Astrocyte of the cerebellum (primary cell): ENCODE results near the gene ESPN.

Experiments
- DNase-seq: peaks from one replicate; pipeline ENCODE4 v3.0.0-alpha.2; 2011; ENCODE audit warnings: low read depth
- H3K4me3 ChIP-seq: 2 replicates; pipeline ENCODE4 v1.5.1; 2011; ENCODE audit warnings: mild to moderate bottlenecking, low read depth, low read length, moderate library complexity
- CTCF ChIP-seq: IDR thresholded peaks from 2 replicates; pipeline ENCODE4 v1.5.1; 2012; ENCODE audit warnings: low read length, low read depth, moderate library complexity, mild to moderate bottlenecking; ENCODE audit errors: missing control alignments
- in situ Hi-C: cut with HindIII; loops from 2 replicates; pipeline ENCODE4 v1.10.0; 2017; ENCODE audit warnings: low sequenced_read_pairs

Gene ESPN

DNA sequence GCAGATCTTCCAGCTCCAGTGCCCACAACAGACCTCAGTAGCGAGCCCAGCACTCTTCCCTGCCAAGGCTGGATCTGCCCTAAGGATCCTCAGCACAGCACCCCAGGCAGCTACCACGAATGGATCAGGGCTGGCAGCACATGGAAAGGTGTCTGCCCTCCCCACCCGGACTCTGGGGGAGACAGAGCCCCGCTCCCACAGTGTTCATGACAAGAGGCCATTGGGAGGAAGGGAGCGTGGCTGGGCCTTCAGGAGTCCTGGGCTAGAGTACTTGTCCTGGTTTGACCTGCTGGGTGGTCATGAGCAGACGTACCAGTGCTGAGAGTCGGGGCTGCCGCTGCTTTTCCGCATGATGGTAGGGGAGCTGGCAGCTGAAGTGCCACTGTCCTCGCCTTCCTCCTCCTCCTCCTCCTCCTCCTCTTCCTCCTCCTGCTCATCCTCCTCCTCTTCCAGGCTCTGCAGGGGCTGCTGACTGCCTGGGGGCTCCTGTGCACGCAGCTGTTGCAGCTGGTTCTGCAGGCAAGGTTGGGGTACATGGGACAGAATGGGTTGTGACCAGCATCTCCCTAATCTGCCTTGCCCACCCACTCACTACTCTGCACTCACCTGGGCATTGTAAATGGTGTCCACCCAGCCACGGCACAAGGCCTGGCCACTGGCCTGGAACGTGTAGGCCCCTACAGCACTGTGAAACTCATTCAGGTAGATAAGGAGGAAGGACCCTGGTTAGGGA, 44.3 kb downstream of the ESPN start:
- DNase-seq: no peak
- H3K4me3 ChIP-seq: no peak overlapping the region
- in situ Hi-C loops: no loop called here
- TF ChIP-seq CTCF: no peak

DNA sequence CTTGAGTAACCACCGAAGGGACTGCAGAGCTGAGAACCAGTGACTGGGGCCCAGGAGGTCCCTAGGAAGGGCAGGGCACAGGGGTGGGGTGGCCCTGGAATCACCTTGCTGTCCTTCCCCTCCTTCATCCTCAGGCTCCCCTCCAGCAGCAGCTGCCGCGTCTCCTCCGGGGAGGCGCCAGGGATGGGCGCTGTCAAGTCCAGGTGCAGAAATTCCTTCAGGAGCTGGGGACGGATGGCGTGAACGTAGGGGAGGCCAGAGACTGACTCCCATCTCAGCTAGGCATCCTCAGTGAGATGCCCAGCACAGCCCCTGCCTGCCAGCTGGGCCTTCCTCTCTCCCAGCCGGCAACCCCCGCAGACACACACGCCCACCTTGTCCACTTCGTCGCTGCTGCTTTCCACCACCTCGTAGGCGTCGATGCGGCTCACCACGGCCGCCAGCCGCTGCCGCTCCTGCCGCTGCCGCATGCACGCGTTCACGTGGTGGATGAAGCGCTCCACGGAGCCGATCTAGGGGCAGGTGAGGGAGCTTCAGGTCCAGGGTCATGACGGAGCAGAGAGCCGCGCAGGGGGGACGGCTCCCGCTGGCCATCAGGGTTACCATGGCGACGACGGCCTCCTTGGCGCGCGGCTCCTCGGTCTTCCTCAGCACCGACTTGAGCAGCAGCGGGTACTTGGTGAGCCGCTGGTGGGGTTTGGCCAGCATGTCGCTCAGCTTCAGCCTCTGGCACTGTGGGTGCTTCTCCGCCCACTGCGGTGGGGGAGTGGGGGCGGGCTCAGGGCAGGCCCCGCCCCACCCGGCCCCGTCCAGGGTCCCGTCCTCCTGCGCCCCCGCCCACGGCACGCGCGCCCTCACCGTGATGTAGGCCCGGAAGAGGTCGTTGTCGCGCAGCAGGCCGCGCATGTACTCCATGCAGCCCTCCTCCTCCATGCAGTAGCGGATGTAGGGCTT, 45.8 kb downstream of the ESPN start:
- no peak overlapping the region for H3K4me3 ChIP-seq
- in situ Hi-C loops: no loop called here
- TF ChIP-seq CTCF: no peak
- no peak for DNase-seq

- TF ChIP-seq CTCF: no peak
- H3K4me3 ChIP-seq: no peak overlapping the region
Measured at GRCh38 chr1:6471086-6471969, 46.8 kb downstream of the ESPN start.

DNA sequence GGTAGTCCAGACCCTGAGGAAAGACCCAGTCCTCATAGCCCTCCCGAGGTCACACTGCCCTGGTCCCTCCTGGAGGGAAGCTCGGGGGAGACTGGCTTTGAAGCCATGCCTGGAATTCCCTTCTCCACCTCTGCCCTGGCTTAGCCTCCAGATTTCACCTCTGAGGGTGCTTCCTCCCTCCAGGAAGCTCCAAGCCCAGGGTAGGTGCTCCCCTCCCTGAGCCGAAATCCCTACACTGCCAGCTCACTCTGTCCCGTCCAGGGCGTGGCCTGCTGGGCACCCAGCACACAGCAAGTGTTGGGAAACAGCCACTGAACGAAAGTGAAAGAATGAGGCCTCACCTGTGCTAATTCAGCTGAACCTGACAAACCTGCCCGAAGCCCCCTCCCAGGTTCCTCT, 47.4 kb downstream of the ESPN start:
- in situ Hi-C loops: no loop called here

More at GRCh38 chr1:6471086-6471969, 46.8 kb downstream of the ESPN start:
- DNase-seq: no peak
- in situ Hi-C loops: no loop called here

GRCh38 chr1:6472391-6472790, 47.8 kb downstream of the ESPN start:
- peak; percentile 41 for TF ChIP-seq CTCF
- no peak overlapping the region for H3K4me3 ChIP-seq
- DNase-seq: no peak
- in situ Hi-C loops: no loop called here

More for the DNA sequence above, 47.4 kb downstream of the ESPN start:
- H3K4me3 ChIP-seq: no peak overlapping the region
- no peak for DNase-seq
- no peak for TF ChIP-seq CTCF

- no peak overlapping the region for H3K4me3 ChIP-seq
- in situ Hi-C loops: no loop called here
- no peak for DNase-seq
- no peak for TF ChIP-seq CTCF
Measured at GRCh38 chr1:6473156-6473555, 48.6 kb downstream of the ESPN start.
